Effector memory CD4-positive, alpha-beta T cell (primary cell): ENCODE data around the gene APOL2.
"Not testable (repeated sequence)": the region's sequence is repeated elsewhere in the genome, so short reads cannot be mapped to it uniquely, and the experiment has no call there.

Experiments
- DNase-seq, 3 donors: peaks; one replicate each; pipeline ENCODE4 v3.0.0-alpha.2; 2020
- H3K27ac ChIP-seq: 2 replicates; pipeline ENCODE4 v1.7.0; 2013; ENCODE audit warnings: mild to moderate bottlenecking, low read length, moderate library complexity; ENCODE audit not compliant: insufficient read depth, poor library complexity, severe bottlenecking
- H3K27me3 ChIP-seq: replicated peaks from 2 replicates; pipeline ENCODE4 v1.7.0; 2013; ENCODE audit warnings: mild to moderate bottlenecking, low read length; ENCODE audit not compliant: insufficient read depth, control insufficient read depth, poor library complexity, severe bottlenecking
- H3K36me3 ChIP-seq: 2 replicates; pipeline ENCODE4 v1.7.0; 2013; ENCODE audit warnings: mild to moderate bottlenecking, low read length, moderate library complexity; ENCODE audit not compliant: control insufficient read depth, insufficient read depth
- H3K4me1 ChIP-seq: 2 replicates; pipeline ENCODE4 v1.7.0; 2013; ENCODE audit warnings: low read length, mild to moderate bottlenecking; ENCODE audit not compliant: control insufficient read depth, insufficient read depth, poor library complexity, severe bottlenecking
- H3K4me3 ChIP-seq: 2 replicates; pipeline ENCODE4 v1.7.0; 2013; ENCODE audit warnings: low read length, low read depth, mild to moderate bottlenecking; ENCODE audit not compliant: insufficient read depth, poor library complexity, severe bottlenecking
- H3K9me3 ChIP-seq: 2 replicates; pipeline ENCODE4 v1.7.0; 2013; ENCODE audit warnings: mild to moderate bottlenecking, low read length, moderate library complexity; ENCODE audit not compliant: control insufficient read depth

APOL2 gene

GRCh38 chr22:36263216-36263673, 23.9 kb upstream of the APOL2 start:
- not testable (repeated sequence) for H3K4me3 ChIP-seq, H3K27me3 ChIP-seq, DNase-seq, H3K27ac ChIP-seq, H3K9me3 ChIP-seq
- H3K4me1 ChIP-seq = peaks cover 13% of the 10 kb centered on the region
- peaks cover 31% of the 10 kb centered on the region for H3K36me3 ChIP-seq

GRCh38 chr22:36262307-36262706, 23.0 kb upstream of the APOL2 start:
- peaks cover 31% of the 10 kb centered on the region for H3K36me3 ChIP-seq
- not testable (repeated sequence) for H3K9me3 ChIP-seq, DNase-seq, H3K27ac ChIP-seq, H3K4me3 ChIP-seq, H3K27me3 ChIP-seq
- peaks cover 13% of the 10 kb centered on the region for H3K4me1 ChIP-seq

- H3K27ac ChIP-seq, DNase-seq, H3K9me3 ChIP-seq, H3K4me3 ChIP-seq, H3K27me3 ChIP-seq: not testable (repeated sequence)
- Histone ChIP-seq H3K4me1 (peaks cover 13% of the 10 kb centered on the region), H3K36me3 (peaks cover 31% of the 10 kb centered on the region)
Measured at GRCh38 chr22:36261675-36262074, 22.3 kb upstream of the APOL2 start.

- Histone ChIP-seq H3K27me3 (no peaks in the 10 kb centered on the region), H3K9me3 (no peaks in the 10 kb centered on the region), H3K27ac (peak overlapping the region; percentile 43), H3K36me3 (peaks cover 22% of the 10 kb centered on the region), H3K4me3 (no peak overlapping the region), H3K4me1 (peaks cover 18% of the 10 kb centered on the region)
- DNase-seq = no peak
Measured at GRCh38 chr22:36259615-36260300, 20.4 kb upstream of the APOL2 start.

- Histone ChIP-seq H3K27ac (peak overlapping the region; percentile 43), H3K36me3 (peaks cover 22% of the 10 kb centered on the region), H3K27me3 (no peaks in the 10 kb centered on the region), H3K4me1 (peaks cover 23% of the 10 kb centered on the region), H3K4me3 (no peak overlapping the region), H3K9me3 (no peaks in the 10 kb centered on the region)
- no peak for DNase-seq
Measured at GRCh38 chr22:36258701-36259614, 19.6 kb upstream of the APOL2 start.

- Histone ChIP-seq H3K4me1 (peaks cover 30% of the 10 kb centered on the region), H3K27me3 (no peaks in the 10 kb centered on the region), H3K27ac (peak overlapping the region; percentile 43)
Measured at GRCh38 chr22:36257948-36258670, 18.8 kb upstream of the APOL2 start.

GRCh38 chr22:36257308-36257707, 18.0 kb upstream of the APOL2 start:
- no peaks in the 10 kb centered on the region for H3K9me3 ChIP-seq
- H3K27ac ChIP-seq = no peak overlapping the region
- H3K4me1 ChIP-seq = peaks cover 30% of the 10 kb centered on the region
- DNase-seq = no peak
- no peak overlapping the region for H3K4me3 ChIP-seq
- no peaks in the 10 kb centered on the region for H3K27me3 ChIP-seq
- peaks cover 17% of the 10 kb centered on the region for H3K36me3 ChIP-seq

More at GRCh38 chr22:36257948-36258670, 18.8 kb upstream of the APOL2 start:
- H3K36me3 ChIP-seq = peaks cover 22% of the 10 kb centered on the region
- no peak overlapping the region for H3K4me3 ChIP-seq
- DNase-seq = peak in 1 of 3 donors; percentile 11
- no peaks in the 10 kb centered on the region for H3K9me3 ChIP-seq

GRCh38 chr22:36256478-36256877, 17.2 kb upstream of the APOL2 start:
- DNase-seq = no peak
- no peak overlapping the region for H3K4me3 ChIP-seq
- no peaks in the 10 kb centered on the region for H3K9me3 ChIP-seq
- no peaks in the 10 kb centered on the region for H3K27me3 ChIP-seq
- H3K4me1 ChIP-seq = peaks cover 30% of the 10 kb centered on the region
- peaks cover 9% of the 10 kb centered on the region for H3K36me3 ChIP-seq
- H3K27ac ChIP-seq = no peak overlapping the region

- H3K4me1 ChIP-seq = peaks cover 30% of the 10 kb centered on the region
- not testable (repeated sequence) for H3K4me3 ChIP-seq, H3K9me3 ChIP-seq, H3K36me3 ChIP-seq, H3K27me3 ChIP-seq, H3K27ac ChIP-seq, DNase-seq
Measured at GRCh38 chr22:36255572-36255971, 16.2 kb upstream of the APOL2 start.
